ENCODE data around the gene CELF2.

CELF2 gene

GRCh38 chr10:11168423-11169090, 150.9 kb downstream of the CELF2 start:
- TF ChIP-seq CTCF (IDR thresholded peaks at IDR 0.05) = no peak

GRCh38 chr10:11169976-11170375, 152.3 kb downstream of the CELF2 start:
- TF ChIP-seq CTCF (IDR thresholded peaks at IDR 0.05) = no peak

GRCh38 chr10:11170574-11170973, 152.9 kb downstream of the CELF2 start:
- TF ChIP-seq CTCF (IDR thresholded peaks at IDR 0.05) = no peak

GRCh38 chr10:11170993-11171851, 153.6 kb downstream of the CELF2 start:
- no peak for TF ChIP-seq CTCF (IDR thresholded peaks at IDR 0.05)

- no peak for TF ChIP-seq CTCF (IDR thresholded peaks at IDR 0.05)
These were observed 155.4 kb downstream of the CELF2 start for GRCh38 chr10:11173042-11173441.

GRCh38 chr10:11175823-11176243, 158.2 kb downstream of the CELF2 start:
- no peak for TF ChIP-seq CTCF (IDR thresholded peaks at IDR 0.05)

- no peak for TF ChIP-seq CTCF (IDR thresholded peaks at IDR 0.05)
These were observed 159.1 kb downstream of the CELF2 start for GRCh38 chr10:11176746-11177145.

Data from LNCAP (cell line).